ENCODE results near the gene MTNR1A. TPM values are rescaled to one million over a fixed set of nuclear protein-coding genes. Genes with fewer than 3 reads are reported as not detected.

MTNR1A gene
- total RNA-seq, 1 donor from 2014 or later = not detected

DNA sequence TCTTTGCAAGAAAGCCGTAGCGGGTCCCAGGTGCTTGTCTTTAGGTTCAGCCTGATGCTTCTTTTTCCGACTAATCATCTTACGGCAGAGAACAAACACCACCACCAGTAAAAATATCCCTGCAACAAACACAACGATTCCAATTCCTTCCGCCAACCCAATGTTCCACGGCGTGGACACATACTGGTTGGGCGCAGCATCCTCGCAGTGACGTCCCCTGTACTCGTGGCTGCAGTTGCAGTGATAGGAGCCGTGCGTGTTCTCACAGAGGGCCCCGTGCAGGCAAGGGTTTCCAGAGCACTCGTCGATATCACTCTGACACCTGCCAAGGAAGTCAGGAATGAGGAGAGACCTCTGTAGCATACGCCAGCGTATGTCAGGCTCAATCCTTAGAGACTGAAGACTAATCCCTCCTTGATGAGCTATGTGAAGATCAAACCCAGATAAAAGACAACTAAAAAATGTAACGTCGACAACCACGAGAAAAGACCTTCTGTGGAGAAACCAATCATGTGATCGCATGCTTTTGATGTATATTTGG lies 41.6 kb upstream of the MTNR1A start:
- H3K4me3 Mint-ChIP-seq (ENCODE audit: unreplicated experiment) = no peak overlapping the region
- H3K27me3 Mint-ChIP-seq (ENCODE audit: unreplicated experiment) = no peaks in the 10 kb centered on the region
- no peak for DNase-seq (ENCODE audit: extremely low spot score, unreplicated experiment)
- H3K36me3 Mint-ChIP-seq (ENCODE audit: unreplicated experiment) = peaks cover 74% of the 10 kb centered on the region
- TF ChIP-seq, protein P1, sequence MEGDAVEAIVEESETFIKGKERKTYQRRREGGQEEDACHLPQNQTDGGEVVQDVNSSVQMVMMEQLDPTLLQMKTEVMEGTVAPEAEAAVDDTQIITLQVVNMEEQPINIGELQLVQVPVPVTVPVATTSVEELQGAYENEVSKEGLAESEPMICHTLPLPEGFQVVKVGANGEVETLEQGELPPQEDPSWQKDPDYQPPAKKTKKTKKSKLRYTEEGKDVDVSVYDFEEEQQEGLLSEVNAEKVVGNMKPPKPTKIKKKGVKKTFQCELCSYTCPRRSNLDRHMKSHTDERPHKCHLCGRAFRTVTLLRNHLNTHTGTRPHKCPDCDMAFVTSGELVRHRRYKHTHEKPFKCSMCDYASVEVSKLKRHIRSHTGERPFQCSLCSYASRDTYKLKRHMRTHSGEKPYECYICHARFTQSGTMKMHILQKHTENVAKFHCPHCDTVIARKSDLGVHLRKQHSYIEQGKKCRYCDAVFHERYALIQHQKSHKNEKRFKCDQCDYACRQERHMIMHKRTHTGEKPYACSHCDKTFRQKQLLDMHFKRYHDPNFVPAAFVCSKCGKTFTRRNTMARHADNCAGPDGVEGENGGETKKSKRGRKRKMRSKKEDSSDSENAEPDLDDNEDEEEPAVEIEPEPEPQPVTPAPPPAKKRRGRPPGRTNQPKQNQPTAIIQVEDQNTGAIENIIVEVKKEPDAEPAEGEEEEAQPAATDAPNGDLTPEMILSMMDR (IDR thresholded peaks at IDR 0.05) = no peak
- H3K4me1 Mint-ChIP-seq (ENCODE audit: unreplicated experiment) = no peaks in the 10 kb centered on the region
- H3K9me3 Mint-ChIP-seq (ENCODE audit: unreplicated experiment) = no peaks in the 10 kb centered on the region
- no peak overlapping the region for H3K27ac Mint-ChIP-seq (ENCODE audit: unreplicated experiment)

DNA sequence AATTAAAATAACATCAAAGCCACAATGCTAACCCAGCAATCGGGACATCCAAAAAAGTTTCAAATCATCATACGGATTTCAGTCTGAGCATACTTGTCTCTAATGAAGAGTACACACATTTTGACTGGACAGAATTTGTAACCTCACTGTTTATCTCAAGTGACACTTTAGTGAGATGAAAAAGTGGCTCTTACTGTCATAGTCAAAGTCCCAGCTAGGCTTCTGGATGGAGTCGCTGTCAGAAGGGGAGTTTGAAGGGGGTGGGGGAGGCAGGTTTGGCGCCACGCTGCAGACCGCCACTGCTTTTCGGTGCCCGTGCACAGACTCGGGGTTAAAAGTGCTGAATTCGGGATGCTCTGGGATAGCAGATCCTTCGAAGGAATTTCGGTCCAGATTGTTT lies 41.0 kb upstream of the MTNR1A start:
- TF ChIP-seq, protein P1 (IDR thresholded peaks at IDR 0.05) = no peak
- peaks cover 69% of the 10 kb centered on the region for H3K36me3 Mint-ChIP-seq (ENCODE audit: unreplicated experiment)
- no peak overlapping the region for H3K27ac Mint-ChIP-seq (ENCODE audit: unreplicated experiment)

DNA sequence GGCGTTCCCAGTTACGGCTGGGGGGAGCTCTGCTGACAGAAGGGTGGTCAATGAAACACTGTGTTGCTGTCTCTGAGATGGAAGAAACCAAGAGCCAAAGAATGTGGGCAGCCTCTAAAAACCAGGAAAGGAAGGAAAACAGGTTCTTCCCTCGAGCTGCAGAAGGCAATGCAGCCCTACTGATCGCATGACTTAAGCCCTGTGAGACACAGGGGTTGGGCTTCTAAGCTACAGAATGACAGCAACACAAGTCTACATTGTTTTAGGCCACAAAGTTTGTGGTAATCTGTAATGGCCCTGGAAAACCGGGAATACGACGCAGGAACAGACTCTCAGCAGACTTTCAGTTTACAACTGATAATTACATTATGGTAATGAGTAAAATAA lies 38.2 kb upstream of the MTNR1A start:
- Mint-ChIP-seq H3K27ac (ENCODE audit: unreplicated experiment) (no peak overlapping the region), H3K9me3 (ENCODE audit: unreplicated experiment) (no peaks in the 10 kb centered on the region), H3K4me1 (ENCODE audit: unreplicated experiment) (peaks cover 2% of the 10 kb centered on the region), H3K36me3 (ENCODE audit: unreplicated experiment) (peaks cover 57% of the 10 kb centered on the region), H3K4me3 (ENCODE audit: unreplicated experiment) (no peak overlapping the region), H3K27me3 (ENCODE audit: unreplicated experiment) (no peaks in the 10 kb centered on the region)
- TF ChIP-seq, protein P1 (IDR thresholded peaks at IDR 0.05) = no peak
- DNase-seq (ENCODE audit: extremely low spot score, unreplicated experiment) = no peak

More for the DNA sequence above, 41.0 kb upstream of the MTNR1A start:
- Mint-ChIP-seq H3K27me3 (ENCODE audit: unreplicated experiment) (no peaks in the 10 kb centered on the region), H3K9me3 (ENCODE audit: unreplicated experiment) (no peaks in the 10 kb centered on the region), H3K4me1 (ENCODE audit: unreplicated experiment) (no peaks in the 10 kb centered on the region), H3K4me3 (ENCODE audit: unreplicated experiment) (no peak overlapping the region)
- DNase-seq (ENCODE audit: extremely low spot score, unreplicated experiment) = no peak

DNA sequence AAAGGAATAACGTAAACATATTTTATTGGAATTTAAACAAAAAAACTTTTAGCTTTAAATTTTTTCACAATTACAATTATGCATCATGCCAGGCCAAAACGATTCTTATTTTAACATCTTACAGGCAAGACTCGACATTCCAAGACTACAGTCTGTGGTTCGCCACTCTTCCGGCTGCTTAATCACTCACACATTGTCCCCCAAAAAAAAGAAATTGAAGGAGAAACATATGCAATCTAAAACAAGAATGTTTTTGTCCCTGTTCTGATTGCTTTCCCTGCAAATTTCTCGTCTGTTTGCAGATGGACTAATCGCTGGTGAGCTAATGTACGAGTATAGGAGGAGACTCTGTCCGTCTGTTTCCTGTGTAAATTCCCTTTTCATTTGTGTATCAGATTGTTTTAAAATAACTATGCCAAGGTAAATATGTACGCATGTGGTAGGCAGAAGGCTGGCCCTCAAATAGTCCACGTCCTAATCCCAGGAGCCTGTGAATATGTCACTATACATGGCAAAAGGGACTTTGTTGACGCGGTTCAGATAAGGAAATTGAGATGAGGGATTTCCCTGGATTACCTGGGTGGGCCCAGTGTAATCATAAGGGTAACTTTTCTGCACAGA lies 37.7 kb upstream of the MTNR1A start:
- H3K4me3 Mint-ChIP-seq (ENCODE audit: unreplicated experiment) = no peak overlapping the region
- peaks cover 57% of the 10 kb centered on the region for H3K36me3 Mint-ChIP-seq (ENCODE audit: unreplicated experiment)
- peaks cover 2% of the 10 kb centered on the region for H3K4me1 Mint-ChIP-seq (ENCODE audit: unreplicated experiment)
- H3K27me3 Mint-ChIP-seq (ENCODE audit: unreplicated experiment) = no peaks in the 10 kb centered on the region
- no peak overlapping the region for H3K27ac Mint-ChIP-seq (ENCODE audit: unreplicated experiment)
- DNase-seq (ENCODE audit: extremely low spot score, unreplicated experiment) = no peak
- TF ChIP-seq, protein P1 (IDR thresholded peaks at IDR 0.05) = no peak
- H3K9me3 Mint-ChIP-seq (ENCODE audit: unreplicated experiment) = no peaks in the 10 kb centered on the region

DNA sequence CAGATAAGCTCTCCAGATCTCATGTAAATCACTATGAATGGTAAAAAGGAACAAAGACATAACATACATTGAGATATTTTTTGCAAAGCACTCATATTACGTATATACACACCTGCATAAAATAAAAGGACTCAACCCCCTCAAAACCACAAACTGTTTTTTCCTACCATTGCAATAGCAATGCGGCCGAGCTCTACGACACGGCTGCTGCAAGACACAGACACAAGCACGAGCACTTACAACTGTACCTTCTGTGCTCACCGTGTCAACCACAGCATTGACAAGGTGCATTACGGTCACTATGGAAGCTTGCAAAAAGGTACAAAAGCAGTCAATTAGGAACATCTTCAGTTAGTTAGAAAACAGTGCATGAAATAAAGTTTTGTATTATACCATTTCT lies 37.1 kb upstream of the MTNR1A start:
- Mint-ChIP-seq H3K27ac (ENCODE audit: unreplicated experiment) (no peak overlapping the region), H3K27me3 (ENCODE audit: unreplicated experiment) (no peaks in the 10 kb centered on the region), H3K4me3 (ENCODE audit: unreplicated experiment) (no peak overlapping the region), H3K36me3 (ENCODE audit: unreplicated experiment) (peaks cover 53% of the 10 kb centered on the region), H3K4me1 (ENCODE audit: unreplicated experiment) (peaks cover 2% of the 10 kb centered on the region), H3K9me3 (ENCODE audit: unreplicated experiment) (no peaks in the 10 kb centered on the region)
- TF ChIP-seq, protein P1 (IDR thresholded peaks at IDR 0.05) = no peak
- DNase-seq (ENCODE audit: extremely low spot score, unreplicated experiment) = no peak

All from osteocyte (in vitro differentiated cells).